T-cell (primary cell): ENCODE results near the gene HDGFL2. TPM values are rescaled to one million over a fixed set of nuclear protein-coding genes. Genes with fewer than 3 reads are reported as not detected.

Source experiments
- ATAC-seq, 4 experiments: fragments of 200-7000 bp in 3 of 4; fragments of 150-1000 bp in 1 of 4; cut with Tn5 transposase; replicated peaks in 1 of 4; 1 replicate in 3 of 4; 2 replicates in 1 of 4; pipeline ENCODE4 v1.10.0; 2021; ENCODE audit warnings: moderate library complexity in 3 of 4, mild to moderate bottlenecking in 2 of 4, moderate number of reproducible peaks in 1 of 4
- CTCF ChIA-PET, 2 donors: fragments of 300-600 bp; sonication (Branson Sonifier 250); formaldehyde crosslinking; loops; one replicate each; lab custom pipeline; 2022; ENCODE audit warnings: antibody characterized with exemption in 2 of 2; lab: Charles Lee
- POLR2A ChIA-PET, 2 donors: fragments of 300-600 bp; sonication (Branson Sonifier 250); formaldehyde crosslinking; loops; one replicate each; lab custom pipeline; 2022; ENCODE audit warnings: antibody characterized with exemption in 2 of 2; lab: Charles Lee
- DNase-seq, 35 experiments: peaks; one replicate each; pipeline versions ENCODE4 v3.0.0 to v3.0.0-alpha.2; 2013 to 2023
- H3K27ac ChIP-seq: one replicate; pipeline ENCODE4 v1.5.1; 2013; ENCODE audit warnings: low read length
- H3K27me3 ChIP-seq, 2 experiments: replicated peaks in 1 of 2; 1 replicate in 1 of 2; 2 replicates in 1 of 2; pipeline versions ENCODE4 v1.6.1 to v1.7.0; 2013; ENCODE audit warnings: low read length in 1 of 2, mixed read lengths in 1 of 2; ENCODE audit not compliant: control insufficient read depth in 2 of 2, insufficient read depth in 2 of 2; ENCODE audit errors: extremely low read depth in 1 of 2
- H3K36me3 ChIP-seq, 2 donors: 1 replicate in 1 of 2; 2 replicates in 1 of 2; pipeline versions ENCODE4 v1.6.1 to v1.7.0; 2013; ENCODE audit warnings: low read length in 1 of 2; ENCODE audit not compliant: control insufficient read depth in 2 of 2, insufficient read depth in 1 of 2; ENCODE audit errors: extremely low read depth in 1 of 2
- H3K4me1 ChIP-seq, 2 experiments: 1 replicate in 1 of 2; 2 replicates in 1 of 2; pipeline versions ENCODE4 v1.6.1 to v1.7.0; 2013; ENCODE audit warnings: low read length in 2 of 2, mixed read lengths in 1 of 2; ENCODE audit not compliant: insufficient read depth in 2 of 2, control insufficient read depth in 1 of 2; ENCODE audit errors: extremely low read depth in 1 of 2
- H3K4me3 ChIP-seq, 2 donors: 1 replicate in 1 of 2; 2 replicates in 1 of 2; pipeline versions ENCODE4 v1.5.1 to v1.7.0; 2013; ENCODE audit warnings: mild to moderate bottlenecking in 2 of 2, low read length in 1 of 2, moderate library complexity in 1 of 2; ENCODE audit not compliant: control insufficient read depth in 1 of 2; ENCODE audit errors: extremely low read depth in 1 of 2
- H3K9me3 ChIP-seq: 2 replicates; pipeline ENCODE4 v1.7.0; 2013
- H3K27ac Mint-ChIP-seq, 2 donors: one replicate each; pipeline ENCODE4 v1.8.0; 2020 to 2021; ENCODE audit warnings: mild to moderate bottlenecking in 2 of 2, mixed read lengths in 2 of 2
- H3K27me3 Mint-ChIP-seq, 2 donors: one replicate each; pipeline ENCODE4 v1.8.0; 2021 to 2022; ENCODE audit warnings: mixed read lengths in 2 of 2
- H3K36me3 Mint-ChIP-seq: one replicate; pipeline ENCODE4 v1.8.0; 2021; ENCODE audit warnings: mixed read lengths
- H3K4me1 Mint-ChIP-seq, 3 donors: one replicate each; pipeline ENCODE4 v1.8.0; 2020 to 2022; ENCODE audit warnings: mixed read lengths in 3 of 3, mild to moderate bottlenecking in 1 of 3
- H3K4me3 Mint-ChIP-seq, 3 donors: one replicate each; pipeline ENCODE4 v1.8.0; 2020 to 2022; ENCODE audit warnings: mild to moderate bottlenecking in 3 of 3, mixed read lengths in 3 of 3, moderate library complexity in 3 of 3
- H3K9me3 Mint-ChIP-seq, 3 donors: one replicate each; pipeline ENCODE4 v1.8.0; 2020 to 2022; ENCODE audit warnings: mixed read lengths in 3 of 3
- WGBS: methylation state at CpG from one replicate; pipeline ENCODE4 v1.1.5; 2013; ENCODE audit warnings: missing lambda C conversion rate; ENCODE audit not compliant: insufficient coverage; 5-methylcytosine and 5-hydroxymethylcytosine counted together
- total RNA-seq, 35 experiments: library from RNA in 6 of 35; stranded (reverse) in 6 of 35; fragments of 120-200 nt in 1 of 35; gene quantifications; one replicate each; pipeline versions ENCODE4 v1.2.1 to v1.2.4 and lab custom pipeline; 2013 to 2026

Gene HDGFL2
- total RNA-seq, 5 donors from 2014 or later (not counting 1 experiment from before 2014, with no cell fraction given) = 24.9 to 41.8 (median 39.4) TPM

- Mint-ChIP-seq H3K4me1 (no peaks in the 10 kb centered on the region), H3K27me3 (no peaks in the 10 kb centered on the region), H3K36me3 (peaks cover 23% of the 10 kb centered on the region), H3K9me3 (no peaks in the 10 kb centered on the region), H3K27ac (no peak overlapping the region), H3K4me3 (no peak overlapping the region)
- no peak overlapping the region for H3K27ac ChIP-seq
- 94% methylated on average over 16 of the region's 17 CpGs for WGBS
- no peak overlapping the region for H3K4me3 ChIP-seq
- CTCF ChIA-PET = no interaction called here
- ATAC-seq = no peak
- H3K9me3 ChIP-seq = no peaks in the 10 kb centered on the region
- H3K36me3 ChIP-seq = peaks cover 2 to 19% of the 10 kb centered on the region in 2 donors
- no peak for DNase-seq
- no peaks in the 10 kb centered on the region for H3K4me1 ChIP-seq
- POLR2A ChIA-PET = no interaction called here
- peaks cover 0 to 2% of the 10 kb centered on the region in 2 experiments for H3K27me3 ChIP-seq
Observed at GRCh38 chr19:4506449-4507149, 34.5 kb downstream of the HDGFL2 start.

GRCh38 chr19:4507150-4507452 lies 35.0 kb downstream of the HDGFL2 start:
- peaks cover 0 to 2% of the 10 kb centered on the region in 2 experiments for H3K27me3 ChIP-seq
- ATAC-seq = no peak
- H3K36me3 ChIP-seq = peaks cover 2 to 17% of the 10 kb centered on the region in 2 donors
- H3K4me1 ChIP-seq = no peaks in the 10 kb centered on the region
- no peak for DNase-seq
- peaks cover 23% of the 10 kb centered on the region for H3K36me3 Mint-ChIP-seq
- CTCF ChIA-PET = no interaction called here
- H3K9me3 Mint-ChIP-seq = no peaks in the 10 kb centered on the region
- H3K4me1 Mint-ChIP-seq = no peaks in the 10 kb centered on the region
- WGBS = 88% methylated on average over 11 of the region's 12 CpGs
- POLR2A ChIA-PET = no interaction called here
- H3K9me3 ChIP-seq = no peaks in the 10 kb centered on the region
- no peak overlapping the region for H3K27ac Mint-ChIP-seq
- no peaks in the 10 kb centered on the region for H3K27me3 Mint-ChIP-seq
- H3K27ac ChIP-seq = no peak overlapping the region
- no peak overlapping the region for H3K4me3 Mint-ChIP-seq
- H3K4me3 ChIP-seq = no peak overlapping the region

- no peak for DNase-seq
- 92% methylated on average over 16 of the region's 17 CpGs for WGBS
- H3K9me3 Mint-ChIP-seq = no peaks in the 10 kb centered on the region
- Histone ChIP-seq H3K4me3 (no peak overlapping the region), H3K9me3 (no peaks in the 10 kb centered on the region), H3K36me3 (peaks cover 2 to 11% of the 10 kb centered on the region in 2 donors), H3K27ac (no peak overlapping the region), H3K27me3 (peaks cover 0 to 5% of the 10 kb centered on the region in 2 experiments), H3K4me1 (no peaks in the 10 kb centered on the region)
- H3K27me3 Mint-ChIP-seq = no peaks in the 10 kb centered on the region
- no peak overlapping the region for H3K4me3 Mint-ChIP-seq
- no peak for ATAC-seq
- POLR2A ChIA-PET = no interaction called here
- CTCF ChIA-PET = no interaction called here
- no peaks in the 10 kb centered on the region for H3K4me1 Mint-ChIP-seq
- peaks cover 20% of the 10 kb centered on the region for H3K36me3 Mint-ChIP-seq
- no peak overlapping the region for H3K27ac Mint-ChIP-seq
Observed at GRCh38 chr19:4507804-4508203, 35.7 kb downstream of the HDGFL2 start.

GRCh38 chr19:4508698-4509097 lies 36.6 kb downstream of the HDGFL2 start:
- DNase-seq = no peak
- H3K4me1 Mint-ChIP-seq = no peaks in the 10 kb centered on the region
- Histone ChIP-seq H3K4me3 (no peak overlapping the region), H3K4me1 (no peaks in the 10 kb centered on the region), H3K27me3 (peaks cover 0 to 7% of the 10 kb centered on the region in 2 experiments), H3K9me3 (no peaks in the 10 kb centered on the region), H3K27ac (no peak overlapping the region), H3K36me3 (peaks cover 2 to 11% of the 10 kb centered on the region in 2 donors)
- ATAC-seq = no peak
- WGBS = 92% methylated on average over 14 of the region's 21 CpGs
- no peak overlapping the region for H3K27ac Mint-ChIP-seq
- POLR2A ChIA-PET = no interaction called here
- H3K36me3 Mint-ChIP-seq = peaks cover 18% of the 10 kb centered on the region
- CTCF ChIA-PET = no interaction called here
- H3K27me3 Mint-ChIP-seq = no peaks in the 10 kb centered on the region
- no peaks in the 10 kb centered on the region for H3K9me3 Mint-ChIP-seq
- no peak overlapping the region for H3K4me3 Mint-ChIP-seq

GRCh38 chr19:4510435-4511255 lies 38.5 kb downstream of the HDGFL2 start:
- DNase-seq = no peak
- 86% methylated on average over 37 of the region's 37 CpGs for WGBS
- H3K4me1 Mint-ChIP-seq = no peaks in the 10 kb centered on the region
- peaks cover 11% of the 10 kb centered on the region for H3K36me3 Mint-ChIP-seq
- no peak for ATAC-seq
- no peak overlapping the region for H3K4me3 Mint-ChIP-seq
- no peak overlapping the region for H3K27ac ChIP-seq
- no peaks in the 10 kb centered on the region for H3K9me3 Mint-ChIP-seq
- no peaks in the 10 kb centered on the region for H3K9me3 ChIP-seq
- H3K27me3 Mint-ChIP-seq = no peaks in the 10 kb centered on the region
- no peak overlapping the region for H3K4me3 ChIP-seq
- no peak overlapping the region for H3K27ac Mint-ChIP-seq
- POLR2A ChIA-PET = no interaction called here
- peaks cover 0 to 7% of the 10 kb centered on the region in 2 experiments for H3K27me3 ChIP-seq
- CTCF ChIA-PET = no interaction called here
- peaks cover 0 to 4% of the 10 kb centered on the region in 2 donors for H3K36me3 ChIP-seq
- no peaks in the 10 kb centered on the region for H3K4me1 ChIP-seq

- POLR2A ChIA-PET = no interaction called here
Observed at GRCh38 chr19:4511300-4512054, 39.4 kb downstream of the HDGFL2 start.

More at GRCh38 chr19:4511300-4512054, 39.4 kb downstream of the HDGFL2 start:
- no peaks in the 10 kb centered on the region for H3K4me1 Mint-ChIP-seq
- CTCF ChIA-PET = no interaction called here
- Histone ChIP-seq H3K27me3 (peaks cover 0 to 8% of the 10 kb centered on the region in 2 experiments), H3K36me3 (no peaks in the 10 kb centered on the region), H3K4me3 (no peak overlapping the region), H3K9me3 (no peaks in the 10 kb centered on the region), H3K4me1 (no peaks in the 10 kb centered on the region), H3K27ac (no peak overlapping the region)
- 82% methylated on average over 27 of the region's 27 CpGs for WGBS
- no peak for ATAC-seq
- no peaks in the 10 kb centered on the region for H3K9me3 Mint-ChIP-seq
- no peak for DNase-seq
- no peak overlapping the region for H3K27ac Mint-ChIP-seq
- H3K36me3 Mint-ChIP-seq = peaks cover 4% of the 10 kb centered on the region
- no peaks in the 10 kb centered on the region for H3K27me3 Mint-ChIP-seq
- H3K4me3 Mint-ChIP-seq = no peak overlapping the region
